GM18508 (cell line): ENCODE measurements around the gene PTDSS2.

ENCODE experiments used
- ATAC-seq: cut with Tn5 transposase; IDR thresholded peaks from one replicate; pipeline ENCODE4 v1.9.1; 2021; ENCODE audit warnings: moderate number of reproducible peaks; ENCODE audit not compliant: insufficient read depth, unreplicated experiment

Gene PTDSS2

GRCh38 chr11:521177-521688 is 71.2 kb downstream of the PTDSS2 start:
- no peak for ATAC-seq

DNA sequence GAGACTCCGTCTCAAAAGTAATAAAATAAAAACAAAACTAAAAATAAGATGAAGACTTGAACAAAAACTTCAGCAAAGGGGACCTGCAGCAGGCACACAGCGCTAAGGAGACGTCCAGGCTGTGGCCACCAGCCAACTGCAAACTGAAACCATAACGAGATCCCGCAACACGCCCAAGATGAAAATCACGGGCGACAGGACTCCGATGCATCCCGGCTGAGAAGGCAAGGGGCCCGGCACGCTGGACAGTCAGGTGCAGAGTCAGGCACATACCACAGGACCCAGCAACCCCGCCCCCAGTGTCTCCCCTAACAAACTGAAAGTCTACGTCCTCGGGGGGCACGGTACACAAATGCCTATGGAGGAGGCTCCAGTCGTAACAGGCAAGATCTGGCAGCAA is 76.1 kb downstream of the PTDSS2 start:
- ATAC-seq, result no peak

DNA sequence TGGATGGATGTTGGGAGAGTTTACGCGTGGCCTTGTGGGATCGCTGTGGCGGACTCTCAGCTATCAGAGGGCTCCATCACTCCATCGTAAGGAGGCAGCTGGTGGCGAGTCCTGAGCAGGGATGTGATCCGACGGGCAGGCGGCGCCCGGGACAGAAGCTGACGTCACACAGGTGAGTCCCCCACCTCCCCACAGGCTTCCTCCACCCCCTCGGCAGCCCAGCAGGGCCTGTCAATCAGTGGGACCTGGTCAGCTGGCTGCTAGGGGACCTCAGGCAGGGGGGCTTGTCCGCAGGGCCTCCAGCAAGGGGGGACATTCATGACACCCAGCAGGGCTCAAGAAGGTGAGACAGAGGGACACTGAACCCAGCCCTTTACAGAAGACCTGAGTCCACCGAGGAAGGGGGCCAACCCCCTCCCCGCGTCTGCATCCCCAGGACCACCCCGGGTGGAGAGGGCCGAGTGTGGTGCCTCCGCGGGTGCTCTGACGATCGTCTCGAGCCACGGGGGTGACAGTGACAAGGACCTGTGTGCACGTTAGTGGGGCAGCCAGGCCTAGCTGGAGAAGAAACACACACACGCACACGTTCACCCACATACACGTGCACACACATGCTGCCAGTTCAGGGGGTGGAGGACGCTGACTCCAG is 78.2 kb downstream of the PTDSS2 start:
- no peak for ATAC-seq

GRCh38 chr11:528815-529727 is 79.0 kb downstream of the PTDSS2 start:
- ATAC-seq, result no peak

DNA sequence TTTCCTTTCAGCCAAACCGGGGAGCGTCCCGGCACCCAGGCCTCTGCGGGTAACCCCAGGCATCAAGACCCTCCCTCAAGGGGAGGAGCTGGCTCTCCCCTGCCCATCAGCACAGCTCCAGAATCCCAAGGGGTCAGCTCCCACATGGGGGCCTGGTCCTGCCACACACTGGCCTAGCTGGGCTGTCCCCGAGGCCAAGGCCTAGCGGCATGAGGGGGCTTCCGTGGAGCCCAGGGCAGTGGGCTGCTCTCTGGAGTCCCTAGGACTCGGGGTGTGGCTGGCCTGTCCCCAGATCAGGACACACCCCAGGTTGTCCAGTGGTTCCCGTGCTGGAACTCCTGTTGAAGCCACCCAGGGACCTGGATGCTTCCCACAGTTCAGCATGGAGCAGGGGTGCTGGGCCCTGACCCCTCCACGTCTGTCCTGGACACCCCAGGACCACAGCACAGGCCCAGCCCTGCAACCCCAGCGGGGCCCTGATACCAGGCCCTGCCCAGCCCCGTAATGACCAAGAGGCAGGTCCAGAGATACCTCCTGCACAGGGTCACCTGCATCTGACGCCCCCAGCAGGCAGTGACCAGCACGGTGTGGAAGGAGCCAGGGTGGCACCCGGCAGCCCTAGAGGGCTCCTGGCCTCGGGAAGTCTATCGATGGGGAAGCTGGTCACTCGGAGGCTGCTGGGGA is 79.8 kb downstream of the PTDSS2 start:
- ATAC-seq, result no peak

DNA sequence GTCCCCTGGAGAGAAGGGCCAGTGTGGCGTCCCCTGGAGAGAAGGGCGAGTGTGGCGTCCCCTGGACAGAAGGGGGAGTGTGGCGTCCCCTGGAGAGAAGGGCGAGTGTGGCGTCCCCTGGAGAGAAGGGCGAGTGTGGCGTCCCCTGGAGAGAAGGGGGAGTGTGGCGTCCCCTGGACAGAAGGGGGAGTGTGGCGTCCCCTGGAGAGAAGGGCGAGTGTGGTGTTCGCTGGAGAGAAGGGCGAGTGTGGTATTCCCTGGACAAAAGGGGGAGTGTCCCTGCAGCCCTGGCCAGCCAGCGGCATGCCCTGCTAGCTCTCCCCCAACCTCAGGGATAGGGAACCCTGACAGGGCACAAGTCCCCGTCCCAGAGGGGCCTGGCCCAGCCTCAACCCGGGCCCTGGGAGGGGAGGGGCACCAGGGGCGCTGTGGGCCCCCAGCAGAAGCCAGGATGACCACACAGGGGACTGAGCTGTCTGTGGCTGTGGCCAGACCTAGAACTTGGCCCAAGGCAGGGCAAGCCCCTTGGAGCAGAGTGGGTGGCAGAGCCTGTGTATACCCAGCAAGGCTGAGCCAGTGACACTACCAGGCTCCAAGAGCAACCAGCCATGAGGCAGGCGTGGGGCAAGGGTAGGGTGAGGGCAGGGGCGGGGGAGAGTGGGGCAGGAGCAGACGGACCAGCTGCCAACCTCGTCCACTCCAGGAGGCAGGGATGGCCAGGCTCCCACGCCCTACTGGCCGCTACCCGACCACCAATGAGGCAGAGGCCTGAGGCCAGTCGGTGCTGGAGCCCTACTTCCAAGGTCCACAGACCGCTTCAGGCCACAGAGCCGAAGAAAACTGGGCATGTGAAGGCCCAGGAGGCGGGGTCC is 81.1 kb downstream of the PTDSS2 start:
- ATAC-seq, result no peak

GRCh38 chr11:531919-532526 is 81.9 kb downstream of the PTDSS2 start:
- ATAC-seq, result no peak

GRCh38 chr11:532527-532985 is 82.5 kb downstream of the PTDSS2 start:
- no peak for ATAC-seq

DNA sequence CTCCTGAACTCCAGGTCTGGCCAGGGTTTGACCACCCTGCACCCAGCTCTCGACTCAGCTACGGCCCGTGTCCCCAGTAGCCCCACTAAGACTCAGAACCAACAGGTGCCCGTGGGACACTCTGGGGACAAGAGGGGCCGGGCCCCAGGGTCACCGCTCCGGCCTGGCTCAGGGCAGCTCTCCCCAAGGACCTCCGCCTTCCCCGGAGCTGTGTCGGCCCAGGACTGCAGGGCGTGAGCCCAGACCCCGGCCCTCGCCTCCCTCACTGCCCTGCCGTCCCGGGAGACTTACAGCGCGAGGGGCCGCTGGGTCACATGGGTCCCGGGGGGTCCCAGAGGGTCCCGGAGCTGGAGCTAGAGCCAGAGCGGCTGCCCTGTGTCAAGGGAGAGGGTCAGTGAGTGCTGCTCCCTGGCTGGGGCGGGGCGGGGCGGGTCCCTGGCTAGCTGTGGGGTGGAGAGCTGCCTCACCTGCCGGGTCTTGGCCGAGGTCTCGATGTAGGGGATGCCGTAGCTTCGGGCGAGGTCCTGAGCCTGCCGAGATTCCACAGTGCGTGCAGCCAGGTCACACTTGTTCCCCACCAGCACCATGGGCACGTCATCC is 83.0 kb downstream of the PTDSS2 start:
- ATAC-seq, result no peak

- ATAC-seq, result no peak
These were observed 83.7 kb downstream of the PTDSS2 start for GRCh38 chr11:533586-534395.

- ATAC-seq, result no peak
These were observed 84.5 kb downstream of the PTDSS2 start for GRCh38 chr11:534396-535209.

DNA sequence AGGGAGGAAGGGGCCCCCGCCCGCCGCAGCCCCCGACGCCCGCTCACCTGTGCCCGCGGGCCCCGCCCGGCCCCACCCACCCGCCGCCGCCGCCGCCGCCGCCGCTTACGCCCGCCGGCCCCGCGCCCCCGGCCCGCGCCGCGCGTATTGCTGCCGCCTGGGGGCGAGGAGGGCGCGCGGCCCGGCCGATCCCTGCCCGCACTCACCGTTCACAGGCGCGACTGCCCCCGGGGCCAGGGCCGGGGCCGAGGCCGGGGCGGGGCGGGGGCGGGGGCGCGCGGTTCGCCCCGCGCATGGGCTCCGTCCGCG is 85.1 kb downstream of the PTDSS2 start:
- ATAC-seq, result no peak

GRCh38 chr11:535519-536454 is 85.7 kb downstream of the PTDSS2 start, which contains the start of gene HRAS:
HRAS (minus strand) TSS chr11:535576.
- no peak for ATAC-seq

GRCh38 chr11:536841-537621 is 87.0 kb downstream of the PTDSS2 start, which contains the start of gene LRRC56:
LRRC56 (plus strand) TSS chr11:537527; CDS start chr11:540685, 3,158 bp downstream.
- ATAC-seq, result peak; percentile 33

GRCh38 chr11:537622-538430 is 87.7 kb downstream of the PTDSS2 start:
- no peak for ATAC-seq
